Central memory CD8-positive, alpha-beta T cell (primary cell): Measurements from ENCODE around the gene UBA6.
A peak's percentile ranks its signal among the peaks of the same experiment; 100 is the strongest.
"Not testable (repeated sequence)": the region's sequence is repeated elsewhere in the genome, so short reads cannot be mapped to it uniquely, and the experiment has no call there.

Experiments
- ATAC-seq: fragments of 150-1000 bp; cut with Tn5 transposase; replicated peaks from 2 replicates; pipeline ENCODE4 v1.10.0; 2022; ENCODE audit warnings: mild to moderate bottlenecking, moderate FRiP score, moderate number of reproducible peaks; ENCODE audit not compliant: poor library complexity, severe bottlenecking; ENCODE audit errors: extremely low read depth
- DNase-seq, 2 donors: peaks; one replicate each; pipeline ENCODE4 v3.0.0; 2021; ENCODE audit warnings: low spot score in 2 of 2
- H3K27ac Mint-ChIP-seq: one replicate; pipeline ENCODE4 v1.8.0; 2022; ENCODE audit warnings: low read depth, mild to moderate bottlenecking, moderate library complexity, mixed read lengths
- H3K27me3 Mint-ChIP-seq: one replicate; pipeline ENCODE4 v1.8.0; 2022; ENCODE audit warnings: mixed read lengths
- H3K36me3 Mint-ChIP-seq: one replicate; pipeline ENCODE4 v1.8.0; 2022; ENCODE audit warnings: mild to moderate bottlenecking, moderate library complexity, mixed read lengths; ENCODE audit not compliant: insufficient read depth
- H3K4me1 Mint-ChIP-seq: one replicate; pipeline ENCODE4 v1.8.0; 2022; ENCODE audit warnings: mixed read lengths
- H3K4me3 Mint-ChIP-seq: one replicate; pipeline ENCODE4 v1.8.0; 2022; ENCODE audit warnings: mild to moderate bottlenecking, moderate library complexity, mixed read lengths
- H3K9me3 Mint-ChIP-seq: one replicate; pipeline ENCODE4 v1.8.0; 2022; ENCODE audit warnings: mixed read lengths

UBA6 gene

GRCh38 chr4:67700738-67701516, at the start of gene UBA6:
UBA6 (minus strand) TSS chr4:67701155; CDS start chr4:67701119, 36 bp downstream.
- Mint-ChIP-seq H3K36me3 (peaks cover 16% of the 10 kb centered on the region), H3K27me3 (no peaks in the 10 kb centered on the region), H3K4me3 (peak within 1 kb of the TSS; percentile 90), H3K27ac (peak within 1 kb of the TSS; percentile 94), H3K4me1 (peaks cover 50% of the 10 kb centered on the region), H3K9me3 (no peaks in the 10 kb centered on the region)
- DNase-seq: peak; percentile 84 to 85
- peak; percentile 98 for ATAC-seq

GRCh38 chr4:67750691-67751090, 49.7 kb upstream of the UBA6 start:
- Mint-ChIP-seq H3K4me1 (no peaks in the 10 kb centered on the region), H3K36me3 (no peaks in the 10 kb centered on the region), H3K27me3 (no peaks in the 10 kb centered on the region), H3K27ac (no peak overlapping the region), H3K4me3 (no peak overlapping the region), H3K9me3 (no peaks in the 10 kb centered on the region)
- DNase-seq (no peak), ATAC-seq (no peak)

DNA sequence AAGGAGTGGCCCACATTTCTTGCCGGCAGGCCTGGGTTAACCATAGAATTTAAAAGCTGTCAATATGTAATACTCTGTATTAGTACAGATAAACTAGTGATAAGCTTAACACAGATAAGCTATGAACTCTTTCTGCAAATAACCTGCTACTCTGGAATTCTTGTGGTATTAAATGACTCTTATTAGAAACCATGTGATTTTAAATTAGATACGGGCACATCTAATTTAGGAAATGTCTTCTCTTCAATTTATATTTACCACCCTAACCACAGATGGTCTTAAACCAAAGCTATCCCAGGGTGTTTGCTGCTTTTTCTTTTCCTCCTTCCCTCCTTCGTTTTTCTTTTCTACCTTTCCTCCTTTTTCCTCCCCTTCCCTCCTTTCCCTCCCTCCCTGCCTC, 48.3 kb upstream of the UBA6 start:
- Mint-ChIP-seq H3K9me3 (no peaks in the 10 kb centered on the region), H3K27ac (no peak overlapping the region), H3K27me3 (no peaks in the 10 kb centered on the region), H3K36me3 (no peaks in the 10 kb centered on the region), H3K4me1 (no peaks in the 10 kb centered on the region), H3K4me3 (no peak overlapping the region)
- DNase-seq (no peak), ATAC-seq (no peak)

DNA sequence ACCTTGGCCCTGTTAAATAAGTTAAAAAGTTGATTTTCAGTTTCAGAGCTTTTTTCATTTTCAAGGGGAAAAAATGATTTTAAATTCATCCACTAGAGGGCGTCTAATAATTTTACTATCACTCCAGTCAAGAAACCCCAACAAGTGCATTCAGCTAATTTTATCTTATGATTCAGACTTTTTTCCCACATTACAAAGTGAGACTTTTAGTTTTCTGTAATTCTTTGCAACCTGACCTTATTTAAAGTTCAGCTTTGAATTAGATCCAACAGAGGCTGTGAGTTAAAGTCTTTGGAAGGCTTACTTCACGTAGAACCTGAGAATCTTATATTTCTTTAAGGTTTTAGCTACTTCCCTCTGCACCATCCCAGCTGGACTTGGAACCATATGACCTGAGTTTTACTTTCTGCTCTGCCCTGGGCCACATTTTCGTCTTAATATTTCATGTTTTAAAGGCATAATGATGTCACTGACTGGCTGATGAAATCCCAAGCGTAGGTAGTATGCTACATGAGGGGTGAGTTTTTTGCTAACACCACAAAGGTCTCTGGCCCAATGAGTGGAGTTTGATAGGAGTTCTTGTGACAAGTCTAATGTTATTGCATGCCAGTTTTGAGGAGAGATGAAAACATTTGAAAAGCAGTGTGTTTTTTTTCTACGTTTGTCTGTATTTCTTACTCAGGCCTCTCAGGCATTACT, 46.0 kb upstream of the UBA6 start:
- Mint-ChIP-seq H3K4me1 (no peaks in the 10 kb centered on the region), H3K36me3 (no peaks in the 10 kb centered on the region), H3K27me3 (no peaks in the 10 kb centered on the region), H3K4me3 (no peak overlapping the region), H3K9me3 (no peaks in the 10 kb centered on the region), H3K27ac (no peak overlapping the region)
- ATAC-seq: no peak
- no peak for DNase-seq

DNA sequence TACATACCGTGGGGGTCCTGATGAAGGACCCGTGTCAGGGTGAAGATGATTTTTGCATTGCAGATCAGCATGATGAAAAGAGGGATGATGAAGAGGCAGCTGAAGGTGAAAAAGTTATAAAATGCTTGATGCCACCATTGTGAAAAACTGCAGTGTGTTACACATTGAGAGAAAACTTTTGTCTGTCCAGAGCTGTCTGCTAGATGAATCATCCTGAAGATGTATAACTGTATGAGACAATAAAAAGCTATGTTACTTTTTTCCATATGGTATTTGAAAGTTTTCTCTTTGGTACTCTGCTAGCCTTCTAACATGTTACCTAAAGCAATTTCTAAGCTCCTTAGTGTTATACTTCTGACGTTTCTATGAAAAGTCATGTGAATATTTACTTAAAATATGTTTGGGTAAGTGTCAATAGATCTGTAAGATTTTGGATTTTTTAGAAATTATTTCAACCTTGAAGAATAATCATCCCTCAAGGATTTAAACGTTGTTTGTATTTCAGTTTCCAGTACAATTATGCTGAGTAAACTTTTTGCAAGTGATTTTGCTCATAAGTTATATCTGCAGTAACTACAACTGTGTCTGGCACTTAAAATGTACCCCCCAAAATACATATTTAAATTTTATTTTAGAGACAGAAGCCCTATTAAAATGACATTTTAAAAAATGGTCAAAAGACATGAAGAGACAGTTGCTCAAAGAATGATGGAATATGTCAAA, 43.8 kb upstream of the UBA6 start:
- Mint-ChIP-seq H3K27ac (no peak overlapping the region), H3K27me3 (no peaks in the 10 kb centered on the region), H3K4me1 (peaks cover 9% of the 10 kb centered on the region), H3K9me3 (no peaks in the 10 kb centered on the region), H3K36me3 (peaks cover 2% of the 10 kb centered on the region), H3K4me3 (no peak overlapping the region)
- no peak for DNase-seq
- no peak for ATAC-seq

GRCh38 chr4:67743194-67743593, 42.2 kb upstream of the UBA6 start:
- ATAC-seq (no peak), DNase-seq (no peak)
- no peaks in the 10 kb centered on the region for H3K9me3 Mint-ChIP-seq
- H3K4me3 Mint-ChIP-seq: no peak overlapping the region
- no peak overlapping the region for H3K27ac Mint-ChIP-seq
- H3K27me3 Mint-ChIP-seq: no peaks in the 10 kb centered on the region
- peaks cover 12% of the 10 kb centered on the region for H3K4me1 Mint-ChIP-seq
- H3K36me3 Mint-ChIP-seq: peaks cover 2% of the 10 kb centered on the region

DNA sequence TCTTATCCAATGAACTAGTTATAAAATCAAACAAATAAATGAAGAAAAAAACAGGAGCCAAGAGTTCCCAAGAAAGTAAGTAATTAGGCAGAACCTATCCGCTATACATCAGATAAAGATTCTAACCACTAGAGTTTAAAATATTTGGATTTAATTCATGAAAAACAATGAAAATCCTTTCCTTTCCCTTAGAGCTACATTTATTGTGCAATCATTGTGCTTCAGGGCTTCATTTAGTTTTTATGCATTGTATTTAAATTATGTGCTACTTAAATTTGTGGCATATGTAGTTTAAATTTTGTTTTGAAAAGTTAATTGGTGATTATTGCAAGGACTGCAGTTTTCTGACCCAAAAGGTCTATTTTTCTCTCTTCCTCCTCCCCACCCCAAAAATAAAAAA, 35.3 kb upstream of the UBA6 start:
- DNase-seq (no peak), ATAC-seq (no peak)
- no peaks in the 10 kb centered on the region for H3K9me3 Mint-ChIP-seq
- H3K4me3 Mint-ChIP-seq: no peak overlapping the region
- no peak overlapping the region for H3K27ac Mint-ChIP-seq
- peaks cover 12% of the 10 kb centered on the region for H3K4me1 Mint-ChIP-seq
- no peaks in the 10 kb centered on the region for H3K27me3 Mint-ChIP-seq
- H3K36me3 Mint-ChIP-seq: peaks cover 2% of the 10 kb centered on the region

- Mint-ChIP-seq H3K36me3 (no peaks in the 10 kb centered on the region), H3K9me3 (no peaks in the 10 kb centered on the region), H3K27ac (no peak overlapping the region), H3K27me3 (no peaks in the 10 kb centered on the region), H3K4me3 (no peak overlapping the region), H3K4me1 (peaks cover 9% of the 10 kb centered on the region)
- no peak for DNase-seq
- ATAC-seq: no peak
These were observed 34.4 kb upstream of the UBA6 start for GRCh38 chr4:67735325-67735724.

DNA sequence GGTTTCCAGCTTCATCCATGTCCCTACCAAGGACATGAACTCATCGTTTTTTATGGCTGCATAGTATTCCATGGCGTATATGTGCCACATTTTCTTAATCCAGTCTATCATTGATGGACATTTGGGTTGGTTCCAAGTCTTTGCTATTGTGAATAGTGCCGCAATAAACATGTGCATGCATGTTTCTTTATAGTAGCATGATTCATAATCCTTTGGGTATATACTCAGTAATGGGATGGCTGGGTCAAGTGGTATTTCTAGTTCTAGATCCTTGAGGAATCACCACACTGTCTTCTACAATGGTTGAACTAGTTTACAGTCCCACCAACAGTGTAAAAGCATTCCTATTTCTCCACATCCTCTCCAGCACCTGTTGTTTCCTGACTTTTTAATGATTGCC, 29.6 kb upstream of the UBA6 start:
- not testable (repeated sequence) for ATAC-seq, H3K27ac Mint-ChIP-seq, H3K27me3 Mint-ChIP-seq, H3K4me3 Mint-ChIP-seq, H3K9me3 Mint-ChIP-seq, DNase-seq, H3K36me3 Mint-ChIP-seq, H3K4me1 Mint-ChIP-seq

DNA sequence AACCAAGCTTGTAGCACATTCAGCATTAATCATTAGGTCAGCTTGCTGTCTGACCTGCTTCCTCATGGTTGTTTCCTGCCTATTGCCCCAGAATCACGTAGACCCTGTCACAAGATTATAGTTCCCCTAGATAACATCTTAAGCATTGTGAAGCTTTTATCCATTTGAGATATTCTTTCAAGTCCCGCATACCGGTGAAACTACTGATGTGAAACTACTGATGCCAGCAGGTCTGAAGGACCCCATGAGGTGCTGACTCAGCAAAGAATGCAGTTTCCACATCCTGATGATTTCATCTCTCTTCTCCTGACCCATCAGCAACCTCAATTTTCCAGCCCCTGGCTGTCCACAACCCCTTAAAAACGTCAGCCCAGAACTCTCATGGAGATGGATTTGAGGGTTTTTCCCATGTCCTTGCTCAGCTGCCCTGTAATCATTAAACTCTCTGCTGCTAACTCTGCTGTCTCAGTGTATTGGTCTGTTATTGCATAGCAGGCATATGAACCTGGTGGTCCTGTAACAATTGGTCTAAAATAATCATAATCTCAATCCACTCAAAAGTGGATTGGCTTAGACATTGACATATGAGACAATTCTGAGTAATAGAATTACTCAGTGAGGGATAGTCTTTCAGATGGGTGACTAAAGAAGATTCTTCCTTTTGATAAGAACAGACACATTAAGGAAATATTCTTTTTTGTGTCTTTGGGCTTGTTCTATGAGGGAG, 26.3 kb upstream of the UBA6 start:
- Mint-ChIP-seq H3K27ac (no peak overlapping the region), H3K4me3 (no peak overlapping the region)
- ATAC-seq: no peak

GRCh38 chr4:67725981-67726380, 25.0 kb upstream of the UBA6 start:
- no peak overlapping the region for H3K27ac Mint-ChIP-seq
- no peak for DNase-seq
- H3K36me3 Mint-ChIP-seq: no peaks in the 10 kb centered on the region
- no peaks in the 10 kb centered on the region for H3K9me3 Mint-ChIP-seq
- H3K4me3 Mint-ChIP-seq: no peak overlapping the region
- H3K4me1 Mint-ChIP-seq: no peaks in the 10 kb centered on the region
- no peaks in the 10 kb centered on the region for H3K27me3 Mint-ChIP-seq
- no peak for ATAC-seq

More for the DNA sequence above, 26.3 kb upstream of the UBA6 start:
- Mint-ChIP-seq H3K27me3 (no peaks in the 10 kb centered on the region), H3K4me1 (no peaks in the 10 kb centered on the region), H3K36me3 (no peaks in the 10 kb centered on the region), H3K9me3 (no peaks in the 10 kb centered on the region)
- DNase-seq: no peak

- no peaks in the 10 kb centered on the region for H3K27me3 Mint-ChIP-seq
- no peaks in the 10 kb centered on the region for H3K36me3 Mint-ChIP-seq
- ATAC-seq (no peak), DNase-seq (no peak)
- no peak overlapping the region for H3K27ac Mint-ChIP-seq
- no peaks in the 10 kb centered on the region for H3K9me3 Mint-ChIP-seq
- no peaks in the 10 kb centered on the region for H3K4me1 Mint-ChIP-seq
- no peak overlapping the region for H3K4me3 Mint-ChIP-seq
These were observed 24.2 kb upstream of the UBA6 start for GRCh38 chr4:67725132-67725531.
